IMR-90 (cell line): Measurements from ENCODE around the gene ZNF185. TPM values are rescaled to one million over a fixed set of nuclear protein-coding genes. Genes with fewer than 3 reads are reported as not detected.

Experiments used
- ATAC-seq: fragments of 200-7000 bp; cut with Tn5 transposase; 2 replicates; pipeline ENCODE4 v1.9.1; 2020; ENCODE audit warnings: low read depth, mild to moderate bottlenecking, moderate library complexity
- BruUV-seq: library from RNA; stranded (reverse); fragments of 400-500 nt; replicated peaks from 2 replicates; lab custom pipeline; 2021; lab: Mats Ljungman, UMichigan
- CTCF ChIA-PET: fragments of 300-600 bp; formaldehyde crosslinking; extraction: SDS; loops from one replicate; lab custom pipeline; 2021; ENCODE audit warnings: antibody characterized with exemption; lab: Yijun Ruan, JAX
- POLR2A ChIA-PET: fragments of 300-600 bp; sonication (Branson Sonifier 250); formaldehyde crosslinking; loops from one replicate; lab custom pipeline; 2022; ENCODE audit warnings: antibody characterized with exemption; ENCODE audit not compliant: unreplicated experiment; lab: Charles Lee
- DNase-seq: peaks from one replicate; pipeline ENCODE4 v3.0.0; 2013
- H2AFZ ChIP-seq: replicated peaks from 2 replicates; pipeline ENCODE3; 2013; ENCODE audit warnings: low read length, mild to moderate bottlenecking; ENCODE audit not compliant: poor library complexity
- H2AK5ac ChIP-seq: 2 replicates; pipeline ENCODE4 v1.6.1; 2013; ENCODE audit warnings: low read depth, low read length, inconsistent platforms
- H2AK9ac ChIP-seq: replicated peaks from 2 replicates; pipeline ENCODE3; 2013; ENCODE audit warnings: mild to moderate bottlenecking, low read depth, low read length, moderate library complexity; ENCODE audit not compliant: poor library complexity
- H2BK120ac ChIP-seq: 2 replicates; pipeline ENCODE4 v1.6.1; 2013; ENCODE audit warnings: low read depth, low read length, inconsistent platforms
- H2BK15ac ChIP-seq: 3 replicates; pipeline ENCODE4 v1.6.1; 2013; ENCODE audit warnings: low read depth, low read length, inconsistent platforms
- H2BK20ac ChIP-seq: 2 replicates; pipeline ENCODE4 v1.6.1; 2013; ENCODE audit warnings: low read depth, mild to moderate bottlenecking, inconsistent platforms, low read length, moderate library complexity
- H2BK5ac ChIP-seq: 2 replicates; pipeline ENCODE4 v1.6.1; 2013; ENCODE audit warnings: mild to moderate bottlenecking, low read depth, low read length, inconsistent platforms; ENCODE audit not compliant: poor library complexity, severe bottlenecking
- H3K14ac ChIP-seq: replicated peaks from 2 replicates; pipeline ENCODE4 v1.6.1; 2013; ENCODE audit warnings: low read depth, low read length, inconsistent platforms
- H3K18ac ChIP-seq: 2 replicates; pipeline ENCODE4 v1.6.1; 2013; ENCODE audit warnings: low read depth, low read length, control low read depth
- H3K23ac ChIP-seq: 2 replicates; pipeline ENCODE4 v1.6.1; 2013; ENCODE audit warnings: low read depth, low read length, inconsistent platforms
- H3K27ac ChIP-seq: 2 replicates; pipeline ENCODE4 v1.5.1; 2013; ENCODE audit warnings: mild to moderate bottlenecking, control low read depth, low read length; ENCODE audit not compliant: insufficient read depth
- H3K27me3 ChIP-seq: 2 replicates; pipeline ENCODE4 v1.6.1; 2013; ENCODE audit warnings: low read length; ENCODE audit not compliant: control insufficient read depth, insufficient read depth
- H3K36me3 ChIP-seq: 2 replicates; pipeline ENCODE4 v1.6.1; 2013; ENCODE audit warnings: low read length, mixed read lengths; ENCODE audit not compliant: control insufficient read depth, insufficient read depth
- H3K4ac ChIP-seq: 2 replicates; pipeline ENCODE4 v1.6.1; 2013; ENCODE audit warnings: low read depth, low read length, inconsistent platforms
- H3K4me1 ChIP-seq: 2 replicates; pipeline ENCODE4 v1.6.1; 2013; ENCODE audit warnings: low read length, mixed read lengths; ENCODE audit not compliant: control insufficient read depth, insufficient read depth
- H3K4me2 ChIP-seq: 2 replicates; pipeline ENCODE4 v1.6.1; 2013; ENCODE audit warnings: low read depth, mild to moderate bottlenecking, control low read depth, low read length, moderate library complexity
- H3K4me3 ChIP-seq: 2 replicates; pipeline ENCODE4 v1.5.1; 2013; ENCODE audit warnings: low read depth, mild to moderate bottlenecking, control low read depth, low read length, moderate library complexity; ENCODE audit not compliant: insufficient read depth
- H3K56ac ChIP-seq: 2 replicates; pipeline ENCODE4 v1.6.1; 2013; ENCODE audit warnings: low read length, inconsistent platforms; ENCODE audit not compliant: insufficient read depth; ENCODE audit errors: extremely low read depth
- H3K79me1 ChIP-seq, 2 experiments: 2 replicates each; pipeline ENCODE4 v1.6.1; 2013; ENCODE audit warnings: low read length in 2 of 2, inconsistent platforms in 1 of 2, low read depth in 1 of 2
- H3K9ac ChIP-seq: 2 replicates; pipeline ENCODE4 v1.6.1; 2013; ENCODE audit warnings: low read depth, low read length, control low read depth
- H3K9me1 ChIP-seq: 2 replicates; pipeline ENCODE4 v1.6.1; 2013; ENCODE audit warnings: low read length, inconsistent platforms; ENCODE audit not compliant: insufficient read depth
- H3K9me3 ChIP-seq: 2 replicates; pipeline ENCODE4 v1.6.1; 2013; ENCODE audit warnings: low read length; ENCODE audit not compliant: control insufficient read depth, insufficient read depth
- H4K20me1 ChIP-seq: 2 replicates; pipeline ENCODE4 v1.6.1; 2013; ENCODE audit warnings: low read length, inconsistent platforms; ENCODE audit not compliant: insufficient read depth
- H4K5ac ChIP-seq: 2 replicates; pipeline ENCODE4 v1.6.1; 2013; ENCODE audit warnings: mild to moderate bottlenecking, low read depth, low read length, control low read depth
- H4K8ac ChIP-seq, 2 experiments: 2 replicates each; pipeline ENCODE4 v1.6.1; 2013; ENCODE audit warnings: low read depth in 2 of 2, low read length in 2 of 2, control low read depth in 1 of 2, inconsistent platforms in 1 of 2
- H4K91ac ChIP-seq: 2 replicates; pipeline ENCODE4 v1.6.1; 2013; ENCODE audit warnings: low read depth, low read length, inconsistent platforms; ENCODE audit not compliant: insufficient read depth
- BHLHE40 ChIP-seq: fragments of 150-350 bp; IDR thresholded peaks from 2 replicates; pipeline ENCODE4 v1.6.1; 2016; ENCODE audit warnings: mild to moderate bottlenecking, low read depth, low read length
- CHD1 ChIP-seq: IDR thresholded peaks from 2 replicates; pipeline ENCODE4 v1.6.1; 2012; ENCODE audit warnings: low read depth, low read length, improper control_type of control experiment
- CTCF ChIP-seq: conservative IDR thresholded peaks from 2 replicates; pipeline ENCODE4 v1.5.1; 2012; ENCODE audit warnings: mild to moderate bottlenecking, low read depth, low read length, improper control_type of control experiment
- ELK1 ChIP-seq: fragments of 150-350 bp; IDR thresholded peaks from 2 replicates; pipeline ENCODE4 v1.6.1; 2016; ENCODE audit warnings: low read depth, mild to moderate bottlenecking, low read length, moderate library complexity, borderline replicate concordance
- FOS ChIP-seq: fragments of 150-350 bp; IDR thresholded peaks from 2 replicates; pipeline ENCODE4 v1.6.1; 2016; ENCODE audit warnings: low read depth, low read length
- MAZ ChIP-seq: IDR thresholded peaks from 2 replicates; pipeline ENCODE4 v1.6.1; 2012; ENCODE audit warnings: low read depth, mild to moderate bottlenecking, low read length, improper control_type of control experiment, moderate library complexity, borderline replicate concordance
- MXI1 ChIP-seq: IDR thresholded peaks from 2 replicates; pipeline ENCODE4 v1.6.1; 2012; ENCODE audit warnings: low read depth, mild to moderate bottlenecking, low read length, moderate library complexity, borderline replicate concordance
- POLR2A ChIP-seq: IDR thresholded peaks from 2 replicates; pipeline ENCODE4 v1.6.1; 2012; ENCODE audit warnings: mild to moderate bottlenecking, low read depth, low read length
- RAD21 ChIP-seq: IDR thresholded peaks from 2 replicates; pipeline ENCODE4 v1.6.1; 2012; ENCODE audit warnings: low read length, improper control_type of control experiment
- RCOR1 ChIP-seq: IDR thresholded peaks from 2 replicates; pipeline ENCODE4 v1.6.1; 2012; ENCODE audit warnings: mild to moderate bottlenecking, low read length, improper control_type of control experiment; ENCODE audit not compliant: insufficient replicate concordance
- RFX5 ChIP-seq: IDR thresholded peaks from 2 replicates; pipeline ENCODE4 v1.8.0; 2012; ENCODE audit warnings: low read depth, mild to moderate bottlenecking, low read length, moderate library complexity
- SMC3 ChIP-seq: fragments of 150-350 bp; IDR thresholded peaks from 2 replicates; pipeline ENCODE4 v1.6.1; 2016; ENCODE audit warnings: low read depth, mild to moderate bottlenecking, antibody characterized with exemption, low read length, moderate library complexity
- USF2 ChIP-seq: fragments of 150-350 bp; IDR thresholded peaks from 2 replicates; pipeline ENCODE4 v1.6.1; 2017; ENCODE audit warnings: mild to moderate bottlenecking, antibody characterized with exemption, low read length, low read depth
- WGBS, 2 experiments: methylation state at CpG; one replicate each; pipeline versions ENCODE4 v1.1.5 to v1.1.7; 2013; ENCODE audit warnings: missing lambda C conversion rate in 2 of 2; ENCODE audit not compliant: insufficient read length in 1 of 2; ENCODE audit errors: extremely low coverage in 2 of 2; 5-methylcytosine and 5-hydroxymethylcytosine counted together
- dilution Hi-C: fragments of 300-500 bp; cut with HindIII; formaldehyde crosslinking; loops from one replicate; pipeline ENCODE4 v1.14.3; 2018; ENCODE audit warnings: low sequenced_read_pairs; ENCODE audit not compliant: unreplicated experiment
- in situ Hi-C: fragments of 300-500 bp; cut with MboI; formaldehyde crosslinking; loops from 3 replicates; pipeline ENCODE4 v1.14.3; 2019; ENCODE audit warnings: low sequenced_read_pairs, inconsistent platforms, mixed read lengths
- intact Hi-C: fragments of 100-400 bp; cut with micrococcal nuclease; formaldehyde crosslinking; loops from 2 replicates; pipeline ENCODE4 v1.10.0; 2022
- polyA plus RNA-seq, 3 experiments: library from polyadenylated mRNA; depleted of rRNA; stranded (reverse); fragments of >200 nt; gene quantifications; 2 replicates each; pipeline ENCODE4 v1.2.3, GENCODE V29; 2012; ENCODE audit warnings: low replicate concordance in 1 of 3
- total RNA-seq: library from RNA; depleted of rRNA; stranded (reverse); fragments of >200 nt; gene quantifications from 2 replicates; pipeline ENCODE4 v1.2.3, GENCODE V29; 2012

Gene ZNF185
- total and polyA plus RNA-seq, 2 of the 4 experiments (the other 2 are of a cell fraction): 3.2 to 6.3 TPM

DNA sequence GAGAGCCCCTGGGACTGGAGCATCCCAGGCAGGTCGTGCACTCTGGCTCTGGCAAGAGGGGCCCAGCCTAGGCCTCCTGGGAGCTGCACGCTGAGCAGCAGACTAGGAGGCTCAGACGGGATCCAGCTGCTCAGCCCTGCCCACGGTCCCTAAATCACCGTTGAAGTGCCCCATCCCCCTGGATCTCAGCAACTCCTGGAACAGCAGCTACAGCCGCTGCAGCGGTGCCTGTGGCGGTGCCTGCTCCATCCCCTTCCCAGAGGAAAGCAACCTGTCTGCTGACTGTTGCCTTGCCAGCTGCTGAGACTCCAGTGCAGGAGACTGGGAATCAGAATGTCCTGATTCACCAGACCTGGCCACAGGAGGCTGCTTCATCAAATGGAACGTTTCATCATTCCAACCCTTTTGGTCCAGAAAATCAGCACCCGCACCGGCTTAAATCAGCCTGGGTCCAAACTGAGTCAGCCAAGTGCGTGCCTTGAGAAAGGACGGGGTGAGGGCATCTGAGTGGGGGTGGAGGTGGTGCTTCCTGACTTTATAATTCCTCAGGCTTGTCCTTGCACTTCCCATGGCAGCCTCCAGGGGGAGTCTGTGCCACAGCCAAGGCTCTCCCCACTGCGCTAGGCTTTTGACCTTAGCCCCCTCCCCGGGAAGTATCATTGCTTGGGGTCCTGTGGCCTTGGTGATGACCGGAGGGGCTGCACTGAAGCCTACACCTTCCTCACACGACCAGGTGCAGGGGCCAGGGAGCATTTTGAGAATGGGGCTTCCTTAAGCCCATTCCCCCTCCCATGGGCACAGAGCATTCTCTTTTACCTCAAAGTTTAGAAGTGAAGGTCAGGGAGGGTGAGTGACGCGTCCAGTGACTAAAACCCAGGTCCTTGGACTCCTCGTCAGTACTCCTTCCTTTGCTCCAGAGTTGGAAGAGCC, 6.5 kb downstream of the ZNF185 start:
- WGBS, 2 experiments: 12% methylated on average over 5 of the region's 20 CpGs; no CpG with 5 or more reads in 1 of the 2 experiments
- no peak overlapping the region for H3K18ac ChIP-seq
- H3K4me2 ChIP-seq: peak overlapping the region; percentile 51; the same call in 1 of the 2 replicates
- intact Hi-C loops: no loop called here
- no peak overlapping the region for H2AK5ac ChIP-seq
- BruUV-seq: no TSS peak
- H2AK9ac ChIP-seq: peak overlapping the region; percentile 13
- CTCF ChIA-PET: no interaction called here
- H3K4me3 ChIP-seq: no peak overlapping the region
- no peaks in the 10 kb centered on the region for H3K79me1 ChIP-seq
- ATAC-seq (peak; percentile 85), DNase-seq (peak; percentile 77)
- in situ Hi-C loops: no loop called here
- H4K20me1 ChIP-seq: no peaks in the 10 kb centered on the region
- no peaks in the 10 kb centered on the region; the same call in 1 of the 2 replicates for H3K9me3 ChIP-seq
- H2BK20ac ChIP-seq: no peak overlapping the region
- no peak overlapping the region for H3K23ac ChIP-seq
- no peak overlapping the region for H3K27ac ChIP-seq
- no peaks in the 10 kb centered on the region for H3K9me1 ChIP-seq
- 0 out of 4 replicates have a peak overlapping the region, but pooled peaks of 1 of the 2 experiments have one; percentile 15 for H4K8ac ChIP-seq
- H3K9ac ChIP-seq: no peak overlapping the region
- peaks cover 6% of the 10 kb centered on the region; the same call in 1 of the 2 replicates for H3K4me1 ChIP-seq
- H4K91ac ChIP-seq: no peak overlapping the region
- H4K5ac ChIP-seq: no peak overlapping the region
- no peaks in the 10 kb centered on the region for H3K36me3 ChIP-seq
- no peak overlapping the region for H3K56ac ChIP-seq
- POLR2A ChIA-PET: no interaction called here
- no peak overlapping the region for H2BK120ac ChIP-seq
- no peak overlapping the region for H2BK5ac ChIP-seq
- no peak overlapping the region for H3K4ac ChIP-seq
- H2BK15ac ChIP-seq: no peak overlapping the region; the same call in 2 of the 3 replicates
- dilution Hi-C loops: no loop called here
- no peak overlapping the region for H3K14ac ChIP-seq
- H3K27me3 ChIP-seq: no peaks in the 10 kb centered on the region; the same call in 1 of the 2 replicates
- peak overlapping the region; percentile 75 for H2AFZ ChIP-seq
- no peak for TF ChIP-seq CHD1
- peak; percentile 52 for TF ChIP-seq RCOR1
- TF ChIP-seq BHLHE40: no peak
- peak; percentile 42; the same call in 1 of the 2 replicates for TF ChIP-seq SMC3
- no peak for TF ChIP-seq USF2
- TF ChIP-seq RAD21: peak; percentile 58
- no peak for TF ChIP-seq ELK1
- no peak for TF ChIP-seq RFX5
- no peak; the same call in 1 of the 2 replicates for TF ChIP-seq MAZ
- TF ChIP-seq MXI1: no peak
- peak; percentile 69 for TF ChIP-seq CTCF
- no peak; the same call in 1 of the 2 replicates for TF ChIP-seq POLR2A
- TF ChIP-seq FOS: peak; percentile 16; the same call in 1 of the 2 replicates
